ENCODE measurements around the gene GPC6. TPM values are rescaled to one million over a fixed set of nuclear protein-coding genes. Genes with fewer than 3 reads are reported as not detected.

GPC6 gene
- total RNA-seq, 1 donor, result 77.8 TPM

- Histone ChIP-seq H3K27me3 (ENCODE audit: insufficient read depth, low read length) (no peaks in the 10 kb centered on the region), H4K20me1 (ENCODE audit: insufficient read depth, low read length) (peaks cover 8% of the 10 kb centered on the region), H3K4me3 (ENCODE audit: insufficient read depth, low read length) (no peak overlapping the region), H3K27ac (ENCODE audit: low read depth, low read length) (no peak overlapping the region), H3K79me2 (ENCODE audit: insufficient read depth, low read length) (peaks cover 2% of the 10 kb centered on the region), H2AFZ (ENCODE audit: low read length) (no peak overlapping the region), H3K4me1 (ENCODE audit: insufficient read depth, low read length) (no peaks in the 10 kb centered on the region), H3K4me2 (ENCODE audit: insufficient read depth, low read length) (no peak overlapping the region), H3K9me3 (ENCODE audit: low read depth, low read length) (no peaks in the 10 kb centered on the region), H3K36me3 (ENCODE audit: insufficient read depth, low read length) (no peaks in the 10 kb centered on the region)
- no peak for TF ChIP-seq CTCF (IDR thresholded peaks at IDR 0.05; ENCODE audit: extremely low read depth, low read depth, low read length)
- peak; percentile 56 for DNase-seq (ENCODE audit: insufficient read length, low spot score, missing footprints)
Observed at GRCh38 chr13:93339550-93339949, 112.9 kb downstream of the GPC6 start.

GRCh38 chr13:93341517-93341916, 114.9 kb downstream of the GPC6 start:
- H3K27me3 ChIP-seq (ENCODE audit: insufficient read depth, low read length), result no peaks in the 10 kb centered on the region
- no peak overlapping the region for H2AFZ ChIP-seq (ENCODE audit: low read length)
- H3K27ac ChIP-seq (ENCODE audit: low read depth, low read length), result no peak overlapping the region
- DNase-seq (ENCODE audit: insufficient read length, low spot score, missing footprints), result no peak
- no peak overlapping the region for H3K4me2 ChIP-seq (ENCODE audit: insufficient read depth, low read length)
- no peaks in the 10 kb centered on the region for H3K9me3 ChIP-seq (ENCODE audit: low read depth, low read length)
- H3K4me1 ChIP-seq (ENCODE audit: insufficient read depth, low read length), result peaks cover 3% of the 10 kb centered on the region
- peaks cover 8% of the 10 kb centered on the region for H4K20me1 ChIP-seq (ENCODE audit: insufficient read depth, low read length)
- no peaks in the 10 kb centered on the region for H3K79me2 ChIP-seq (ENCODE audit: insufficient read depth, low read length)
- H3K36me3 ChIP-seq (ENCODE audit: insufficient read depth, low read length), result no peaks in the 10 kb centered on the region
- no peak overlapping the region for H3K4me3 ChIP-seq (ENCODE audit: insufficient read depth, low read length)
- TF ChIP-seq CTCF (IDR thresholded peaks at IDR 0.05; ENCODE audit: extremely low read depth, low read depth, low read length), result no peak

- peaks cover 8% of the 10 kb centered on the region for H4K20me1 ChIP-seq (ENCODE audit: insufficient read depth, low read length)
- H3K27me3 ChIP-seq (ENCODE audit: insufficient read depth, low read length), result no peaks in the 10 kb centered on the region
- H3K79me2 ChIP-seq (ENCODE audit: insufficient read depth, low read length), result no peaks in the 10 kb centered on the region
- TF ChIP-seq CTCF (IDR thresholded peaks at IDR 0.05; ENCODE audit: extremely low read depth, low read depth, low read length), result no peak
- peaks cover 5% of the 10 kb centered on the region for H3K9me3 ChIP-seq (ENCODE audit: low read depth, low read length)
- no peak overlapping the region for H2AFZ ChIP-seq (ENCODE audit: low read length)
- no peaks in the 10 kb centered on the region for H3K36me3 ChIP-seq (ENCODE audit: insufficient read depth, low read length)
- H3K4me3 ChIP-seq (ENCODE audit: insufficient read depth, low read length), result no peak overlapping the region
- no peak for DNase-seq (ENCODE audit: insufficient read length, low spot score, missing footprints)
- H3K4me1 ChIP-seq (ENCODE audit: insufficient read depth, low read length), result peaks cover 3% of the 10 kb centered on the region
- no peak overlapping the region for H3K4me2 ChIP-seq (ENCODE audit: insufficient read depth, low read length)
- H3K27ac ChIP-seq (ENCODE audit: low read depth, low read length), result no peak overlapping the region
Observed at GRCh38 chr13:93343097-93343496, 116.5 kb downstream of the GPC6 start.

- H3K36me3 ChIP-seq (ENCODE audit: insufficient read depth, low read length), result no peaks in the 10 kb centered on the region
- peaks cover 5% of the 10 kb centered on the region for H4K20me1 ChIP-seq (ENCODE audit: insufficient read depth, low read length)
- DNase-seq (ENCODE audit: insufficient read length, low spot score, missing footprints), result no peak
- no peak overlapping the region for H3K4me2 ChIP-seq (ENCODE audit: insufficient read depth, low read length)
- H3K27me3 ChIP-seq (ENCODE audit: insufficient read depth, low read length), result no peaks in the 10 kb centered on the region
- TF ChIP-seq CTCF (IDR thresholded peaks at IDR 0.05; ENCODE audit: extremely low read depth, low read depth, low read length), result no peak
- H3K79me2 ChIP-seq (ENCODE audit: insufficient read depth, low read length), result no peaks in the 10 kb centered on the region
- H2AFZ ChIP-seq (ENCODE audit: low read length), result no peak overlapping the region
- H3K4me1 ChIP-seq (ENCODE audit: insufficient read depth, low read length), result peaks cover 3% of the 10 kb centered on the region
- H3K9me3 ChIP-seq (ENCODE audit: low read depth, low read length), result peaks cover 5% of the 10 kb centered on the region
- H3K27ac ChIP-seq (ENCODE audit: low read depth, low read length), result no peak overlapping the region
- H3K4me3 ChIP-seq (ENCODE audit: insufficient read depth, low read length), result no peak overlapping the region
Observed at GRCh38 chr13:93344048-93344705, 117.6 kb downstream of the GPC6 start.

Measured in osteoblast (primary cell).